ENCODE measurements around the gene ARHGEF11.

GRCh38 chr1:156909671-156910070, 135.9 kb downstream of the ARHGEF11 start:
- TF ChIP-seq MXD1 (CRISPR knock-in tag; IDR thresholded peaks at IDR 0.05; ENCODE audit: borderline replicate concordance, poor library complexity, severe bottlenecking) = no peak
- no peak for TF ChIP-seq ZNF253 (CRISPR knock-in tag; conservative IDR thresholded peaks at IDR 0.05)
- no peak for TF ChIP-seq NCOR1 (IDR thresholded peaks at IDR 0.05)

Measured in K562 (cell line).